H9 (cell line): ENCODE measurements around the gene CERS3. TPM values are rescaled to one million over a fixed set of nuclear protein-coding genes. Genes with fewer than 3 reads are reported as not detected.

Source experiments
- DNase-seq: peaks from one replicate; pipeline ENCODE4 v3.0.0-alpha.2; 2017
- H2AFZ ChIP-seq: one replicate; pipeline ENCODE4 v1.6.1; 2013; ENCODE audit warnings: mild to moderate bottlenecking, low read length, control low read depth, moderate library complexity
- H2AK5ac ChIP-seq: 2 replicates; pipeline ENCODE4 v1.6.1; 2013; ENCODE audit warnings: low read length, control low read depth, mixed read lengths; ENCODE audit not compliant: insufficient read length
- H2BK120ac ChIP-seq: one replicate; pipeline ENCODE4 v1.6.1; 2013; ENCODE audit warnings: low read depth, mild to moderate bottlenecking, low read length, control low read depth, inconsistent platforms; ENCODE audit not compliant: poor library complexity, severe bottlenecking
- H2BK12ac ChIP-seq: 2 replicates; pipeline ENCODE4 v1.6.1; 2013; ENCODE audit warnings: low read length, control low read depth, mixed read lengths, low read depth; ENCODE audit not compliant: insufficient read length
- H2BK15ac ChIP-seq: 2 replicates; pipeline ENCODE4 v1.6.1; 2013; ENCODE audit warnings: low read depth, low read length, control low read depth
- H2BK20ac ChIP-seq: one replicate; pipeline ENCODE4 v1.6.1; 2013; ENCODE audit warnings: low read depth, mild to moderate bottlenecking, low read length, control low read depth, inconsistent platforms; ENCODE audit not compliant: poor library complexity, severe bottlenecking
- H2BK5ac ChIP-seq: 2 replicates; pipeline ENCODE4 v1.6.1; 2013; ENCODE audit warnings: low read length, control low read depth, mixed read lengths; ENCODE audit not compliant: insufficient read length
- H3K14ac ChIP-seq: 2 replicates; pipeline ENCODE4 v1.6.1; 2013; ENCODE audit warnings: low read length, control low read depth; ENCODE audit not compliant: insufficient read depth
- H3K18ac ChIP-seq: 2 replicates; pipeline ENCODE4 v1.6.1; 2013; ENCODE audit warnings: low read depth, mild to moderate bottlenecking, mixed read lengths, low read length, control low read depth; ENCODE audit not compliant: insufficient read length
- H3K23ac ChIP-seq: 2 replicates; pipeline ENCODE4 v1.6.1; 2013; ENCODE audit warnings: low read length, control low read depth, mixed read lengths, low read depth; ENCODE audit not compliant: insufficient read length
- H3K23me2 ChIP-seq: 2 replicates; pipeline ENCODE4 v1.6.1; 2013; ENCODE audit warnings: low read depth, mild to moderate bottlenecking, mixed read lengths, low read length, control low read depth; ENCODE audit not compliant: insufficient read length, poor library complexity, severe bottlenecking
- H3K27ac ChIP-seq: 2 replicates; pipeline ENCODE4 v1.5.1; 2013; ENCODE audit warnings: low read length, control low read depth, mixed read lengths, low read depth; ENCODE audit not compliant: insufficient read length
- H3K27me3 ChIP-seq: 2 replicates; pipeline ENCODE4 v1.6.1; 2013; ENCODE audit warnings: low read length, control low read depth, inconsistent platforms; ENCODE audit not compliant: insufficient read depth
- H3K4ac ChIP-seq: 2 replicates; pipeline ENCODE4 v1.6.1; 2013; ENCODE audit warnings: low read depth, mild to moderate bottlenecking, control low read depth, inconsistent platforms, low read length, moderate library complexity
- H3K4me1 ChIP-seq: 2 replicates; pipeline ENCODE4 v1.6.1; 2013; ENCODE audit warnings: low read length, control low read depth, inconsistent platforms; ENCODE audit not compliant: insufficient read depth
- H3K4me2 ChIP-seq: 2 replicates; pipeline ENCODE4 v1.6.1; 2013; ENCODE audit warnings: low read length, control low read depth, mixed read lengths; ENCODE audit not compliant: insufficient read length, insufficient read depth
- H3K56ac ChIP-seq: 2 replicates; pipeline ENCODE4 v1.6.1; 2013; ENCODE audit warnings: low read depth, mild to moderate bottlenecking, mixed read lengths, low read length, control low read depth; ENCODE audit not compliant: insufficient read length
- H3K79me1 ChIP-seq: 2 replicates; pipeline ENCODE4 v1.6.1; 2013; ENCODE audit warnings: low read depth, mild to moderate bottlenecking, moderate library complexity, low read length, control low read depth, inconsistent platforms; ENCODE audit not compliant: insufficient read depth, poor library complexity, severe bottlenecking
- H3K79me2 ChIP-seq: 2 replicates; pipeline ENCODE4 v1.6.1; 2013; ENCODE audit warnings: low read length, control low read depth, inconsistent platforms; ENCODE audit not compliant: insufficient read depth
- H3K9ac ChIP-seq: 2 replicates; pipeline ENCODE4 v1.6.1; 2013; ENCODE audit warnings: low read length, control low read depth, mixed read lengths; ENCODE audit not compliant: insufficient read length; ENCODE audit errors: extremely low read depth
- H3K9me3 ChIP-seq: one replicate; pipeline ENCODE4 v1.6.1; 2013; ENCODE audit warnings: low read depth, low read length, inconsistent platforms; ENCODE audit not compliant: control insufficient read depth
- H3T11ph ChIP-seq: one replicate; pipeline ENCODE4 v1.6.1; 2013; ENCODE audit warnings: mild to moderate bottlenecking, low read length, control low read depth, inconsistent platforms
- H4K20me1 ChIP-seq: one replicate; pipeline ENCODE4 v1.6.1; 2013; ENCODE audit not compliant: control insufficient read depth, insufficient read length, insufficient read depth
- H4K5ac ChIP-seq: 2 replicates; pipeline ENCODE4 v1.6.1; 2013; ENCODE audit warnings: low read depth, mild to moderate bottlenecking, mixed read lengths, low read length, control low read depth; ENCODE audit not compliant: insufficient read length
- H4K8ac ChIP-seq: replicated peaks from 2 replicates; pipeline ENCODE4 v1.6.1; 2013; ENCODE audit warnings: low read length, control low read depth, mixed read lengths, low read depth; ENCODE audit not compliant: insufficient read length
- H4K91ac ChIP-seq: 2 replicates; pipeline ENCODE4 v1.6.1; 2013; ENCODE audit warnings: low read depth, mild to moderate bottlenecking, moderate library complexity, mixed read lengths, low read length, control low read depth; ENCODE audit not compliant: insufficient read length
- H3K27ac Mint-ChIP-seq, 3 experiments: 2 replicates in 2 of 3; 3 replicates in 1 of 3; pipeline ENCODE4 v1.8.0; 2020 to 2021; ENCODE audit warnings: mixed read lengths in 3 of 3, mild to moderate bottlenecking in 1 of 3, moderate library complexity in 1 of 3
- H3K27me3 Mint-ChIP-seq: 2 replicates; pipeline ENCODE4 v1.8.0; 2021; ENCODE audit warnings: low read depth, mild to moderate bottlenecking, moderate library complexity, mixed read lengths
- H3K36me3 Mint-ChIP-seq, 3 experiments: 2 replicates in 2 of 3; 3 replicates in 1 of 3; pipeline ENCODE4 v1.8.0; 2020 to 2021; ENCODE audit warnings: low read depth in 3 of 3, mixed read lengths in 3 of 3; ENCODE audit not compliant: insufficient read depth in 1 of 3
- H3K4me1 Mint-ChIP-seq, 2 experiments: 2 replicates each; pipeline ENCODE4 v1.8.0; 2020; ENCODE audit warnings: mixed read lengths in 2 of 2
- H3K4me3 Mint-ChIP-seq, 2 experiments: 2 replicates in 1 of 2; 3 replicates in 1 of 2; pipeline ENCODE4 v1.8.0; 2020 to 2021; ENCODE audit warnings: mild to moderate bottlenecking in 2 of 2, mixed read lengths in 2 of 2, moderate library complexity in 1 of 2
- H3K9me3 Mint-ChIP-seq, 2 experiments: 2 replicates in 1 of 2; 3 replicates in 1 of 2; pipeline ENCODE4 v1.8.0; 2020; ENCODE audit warnings: mild to moderate bottlenecking in 2 of 2, mixed read lengths in 2 of 2, moderate library complexity in 1 of 2
- CTCF ChIP-seq: fragments of 200-600 bp; sonication (generic); conservative IDR thresholded peaks from 3 replicates; pipeline ENCODE4 v1.8.0; 2021; ENCODE audit warnings: antibody characterized with exemption, mild to moderate bottlenecking
- WGBS: extraction: QIAGEN DNeasy Blood & Tissue Kit; methylation state at CpG from one replicate; pipeline ENCODE4 v1.1.7; 2013; ENCODE audit warnings: missing lambda C conversion rate, low lambda C conversion rate, mixed read lengths; ENCODE audit not compliant: insufficient read length; ENCODE audit errors: extremely low coverage; 5-methylcytosine and 5-hydroxymethylcytosine counted together
- total RNA-seq: library from RNA; stranded (reverse); gene quantifications from 2 replicates; pipeline ENCODE4 v1.2.1, GENCODE V29; 2021

Gene CERS3
- total RNA-seq, 1 experiment from 2014 or later, result 1.4 TPM

- H3K4me1 Mint-ChIP-seq, result no peaks in the 10 kb centered on the region
- Histone ChIP-seq H2BK12ac (no peak overlapping the region), H3K23ac (no peak overlapping the region), H3K4ac (no peak overlapping the region), H4K5ac (no peak overlapping the region), H4K8ac (no peak overlapping the region), H3T11ph (no peak overlapping the region), H2AK5ac (no peak overlapping the region), H2BK120ac (no peak overlapping the region), H3K23me2 (no peaks in the 10 kb centered on the region), H2BK15ac (no peak overlapping the region), H2BK20ac (no peak overlapping the region), H4K91ac (no peak overlapping the region), H3K18ac (no peak overlapping the region), H4K20me1 (no peaks in the 10 kb centered on the region), H2AFZ (no peak overlapping the region), H3K9me3 (no peaks in the 10 kb centered on the region), H3K4me2 (no peak overlapping the region), H3K79me1 (no peaks in the 10 kb centered on the region), H3K56ac (no peak overlapping the region), H3K27ac (no peak overlapping the region), H3K4me1 (no peaks in the 10 kb centered on the region), H3K14ac (no peak overlapping the region), H3K79me2 (no peaks in the 10 kb centered on the region), H2BK5ac (no peak overlapping the region), H3K27me3 (no peaks in the 10 kb centered on the region), H3K9ac (no peak overlapping the region)
- no peaks in the 10 kb centered on the region for H3K36me3 Mint-ChIP-seq
- H3K27me3 Mint-ChIP-seq, result peaks cover 2% of the 10 kb centered on the region
- no peak overlapping the region for H3K4me3 Mint-ChIP-seq
- WGBS, result no CpG with 5 or more reads among the region's 4 CpGs
- DNase-seq, result no peak
- H3K27ac Mint-ChIP-seq, result no peak overlapping the region
- no peak for TF ChIP-seq CTCF
- H3K9me3 Mint-ChIP-seq, result no peaks in the 10 kb centered on the region
Measured at GRCh38 chr15:100531204-100531603, 2.5 kb upstream of the CERS3 start.
